ENCODE data around the gene OLFML1.

The OLFML1 gene

DNA sequence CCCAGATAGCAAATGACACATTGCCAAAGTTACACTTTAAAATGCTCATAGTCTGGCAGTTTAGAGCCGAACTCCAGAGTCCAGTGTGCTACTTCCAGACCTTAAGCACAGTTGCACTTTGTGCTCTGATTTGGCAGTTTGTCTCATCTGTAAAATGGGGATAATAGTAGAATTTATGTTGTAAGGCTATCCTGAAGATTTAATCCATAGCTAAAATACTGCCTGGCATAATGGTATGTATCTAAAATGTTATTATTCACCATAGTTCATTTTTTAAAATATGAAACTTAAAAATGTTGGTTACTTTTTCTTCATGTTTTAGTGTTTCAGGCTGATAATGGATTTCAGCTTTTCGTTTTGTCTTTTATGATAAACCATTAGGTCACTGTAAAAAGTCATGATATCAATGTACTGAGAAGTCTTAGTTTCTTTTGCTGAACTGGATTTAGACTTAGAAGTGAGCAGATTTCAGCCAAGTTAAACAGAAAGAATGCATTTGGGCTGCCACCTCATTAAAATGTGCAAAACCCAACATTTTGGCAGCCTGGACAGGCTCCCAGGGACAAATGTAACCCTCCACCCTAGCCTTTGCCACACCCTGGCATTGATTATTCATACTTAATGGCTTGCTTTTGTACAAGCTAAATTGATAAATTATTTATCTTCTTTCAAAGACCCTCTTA, 933 bp downstream of the OLFML1 start:
- in situ Hi-C loops (cut with MboI; ENCODE audit: low sequenced_read_pairs, unreplicated experiment), result no loop called here
- TF ChIP-seq, protein P1, sequence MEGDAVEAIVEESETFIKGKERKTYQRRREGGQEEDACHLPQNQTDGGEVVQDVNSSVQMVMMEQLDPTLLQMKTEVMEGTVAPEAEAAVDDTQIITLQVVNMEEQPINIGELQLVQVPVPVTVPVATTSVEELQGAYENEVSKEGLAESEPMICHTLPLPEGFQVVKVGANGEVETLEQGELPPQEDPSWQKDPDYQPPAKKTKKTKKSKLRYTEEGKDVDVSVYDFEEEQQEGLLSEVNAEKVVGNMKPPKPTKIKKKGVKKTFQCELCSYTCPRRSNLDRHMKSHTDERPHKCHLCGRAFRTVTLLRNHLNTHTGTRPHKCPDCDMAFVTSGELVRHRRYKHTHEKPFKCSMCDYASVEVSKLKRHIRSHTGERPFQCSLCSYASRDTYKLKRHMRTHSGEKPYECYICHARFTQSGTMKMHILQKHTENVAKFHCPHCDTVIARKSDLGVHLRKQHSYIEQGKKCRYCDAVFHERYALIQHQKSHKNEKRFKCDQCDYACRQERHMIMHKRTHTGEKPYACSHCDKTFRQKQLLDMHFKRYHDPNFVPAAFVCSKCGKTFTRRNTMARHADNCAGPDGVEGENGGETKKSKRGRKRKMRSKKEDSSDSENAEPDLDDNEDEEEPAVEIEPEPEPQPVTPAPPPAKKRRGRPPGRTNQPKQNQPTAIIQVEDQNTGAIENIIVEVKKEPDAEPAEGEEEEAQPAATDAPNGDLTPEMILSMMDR (IDR thresholded peaks at IDR 0.05; ENCODE audit: borderline replicate concordance, control extremely low read depth, extremely low read depth, insufficient read depth, missing control alignments), result no peak
- no peak for DNase-seq (ENCODE audit: low spot score)

DNA sequence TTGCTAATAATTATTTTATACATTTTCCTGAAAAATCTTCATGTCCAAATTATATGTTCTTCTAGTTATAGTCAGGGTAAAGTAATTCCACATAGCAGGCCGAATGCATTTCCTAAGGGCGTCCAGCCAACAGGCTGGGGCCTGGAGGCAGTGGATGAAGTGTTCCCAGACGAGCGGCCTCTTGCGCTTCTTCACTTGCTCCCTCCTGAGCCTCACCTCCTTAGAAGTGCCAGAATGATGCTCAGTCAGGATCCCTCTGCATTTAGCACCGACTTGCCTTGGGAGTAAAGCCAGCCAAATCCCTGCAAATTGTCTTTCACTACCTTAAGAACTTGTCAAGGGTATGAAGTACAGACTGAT, 1.5 kb downstream of the OLFML1 start:
- in situ Hi-C loops (cut with MboI; ENCODE audit: low sequenced_read_pairs, unreplicated experiment), result no loop called here
- no peak for DNase-seq (ENCODE audit: low spot score)
- TF ChIP-seq, protein P1 (IDR thresholded peaks at IDR 0.05; ENCODE audit: borderline replicate concordance, control extremely low read depth, extremely low read depth, insufficient read depth, missing control alignments), result no peak

DNA sequence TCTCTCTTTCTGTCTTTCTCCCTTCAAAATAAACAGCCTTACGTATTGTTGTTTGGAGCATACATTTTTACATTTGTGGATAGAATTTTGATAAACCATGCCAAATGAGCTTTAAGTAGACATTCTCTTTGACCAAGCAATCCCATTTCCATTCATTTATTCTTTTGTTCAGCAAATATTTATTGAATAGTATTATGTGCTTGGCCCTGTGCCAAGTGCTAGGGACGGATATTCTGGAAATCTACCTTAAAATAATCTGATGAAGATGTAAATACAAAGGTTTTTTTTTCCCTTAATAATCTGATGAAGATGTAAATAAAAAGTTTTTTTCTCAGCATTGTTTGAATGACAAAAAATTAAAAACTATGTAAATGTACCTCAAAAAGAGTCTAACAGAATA, 2.1 kb downstream of the OLFML1 start:
- in situ Hi-C loops (cut with MboI; ENCODE audit: low sequenced_read_pairs, unreplicated experiment), result no loop called here
- TF ChIP-seq, protein P1 (IDR thresholded peaks at IDR 0.05; ENCODE audit: borderline replicate concordance, control extremely low read depth, extremely low read depth, insufficient read depth, missing control alignments), result no peak
- DNase-seq (ENCODE audit: low spot score), result no peak

DNA sequence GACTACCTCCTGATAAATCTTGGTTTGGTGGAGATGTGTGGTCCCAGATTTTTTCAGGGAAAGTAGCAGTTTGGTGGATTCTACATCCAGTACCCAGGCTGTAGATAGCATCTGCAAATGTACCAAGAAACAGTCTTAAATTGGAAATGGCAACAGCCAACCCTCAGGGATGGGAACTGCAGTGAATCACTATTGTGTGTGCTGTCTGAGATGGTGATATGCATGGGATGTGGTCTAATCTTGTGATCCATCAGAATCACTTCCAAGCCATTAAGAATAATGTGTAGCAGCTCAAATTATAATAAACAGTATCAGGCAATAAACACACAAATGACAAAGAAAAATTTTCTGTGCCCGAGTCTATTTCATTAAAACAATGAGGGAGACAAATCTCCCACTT, 3.4 kb downstream of the OLFML1 start:
- TF ChIP-seq, protein P1 (IDR thresholded peaks at IDR 0.05; ENCODE audit: borderline replicate concordance, control extremely low read depth, extremely low read depth, insufficient read depth, missing control alignments), result no peak
- in situ Hi-C loops (cut with MboI; ENCODE audit: low sequenced_read_pairs, unreplicated experiment), result no loop called here
- no peak for DNase-seq (ENCODE audit: low spot score)

DNA sequence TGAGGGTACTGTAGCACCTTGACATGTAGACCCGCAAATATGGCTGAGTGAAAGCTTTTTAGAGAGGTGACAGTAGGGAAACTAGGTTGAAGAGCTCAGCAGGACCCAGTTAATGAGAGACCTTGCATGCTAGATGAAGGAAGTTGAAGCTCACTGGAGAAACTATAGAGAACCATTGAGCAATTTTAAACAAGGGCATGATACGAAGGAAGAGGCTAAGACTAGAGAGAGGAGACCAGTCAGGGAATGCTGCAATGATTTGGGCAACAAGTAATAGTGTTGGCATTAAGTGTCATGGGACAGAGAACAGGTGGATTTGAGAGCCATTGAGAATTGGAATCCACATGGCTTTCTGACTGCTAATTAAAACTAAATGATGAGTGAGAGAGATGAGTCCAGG, 4.1 kb downstream of the OLFML1 start:
- in situ Hi-C loops (cut with MboI; ENCODE audit: low sequenced_read_pairs, unreplicated experiment), result no loop called here
- DNase-seq (ENCODE audit: low spot score), result no peak
- TF ChIP-seq, protein P1 (IDR thresholded peaks at IDR 0.05; ENCODE audit: borderline replicate concordance, control extremely low read depth, extremely low read depth, insufficient read depth, missing control alignments), result no peak

DNA sequence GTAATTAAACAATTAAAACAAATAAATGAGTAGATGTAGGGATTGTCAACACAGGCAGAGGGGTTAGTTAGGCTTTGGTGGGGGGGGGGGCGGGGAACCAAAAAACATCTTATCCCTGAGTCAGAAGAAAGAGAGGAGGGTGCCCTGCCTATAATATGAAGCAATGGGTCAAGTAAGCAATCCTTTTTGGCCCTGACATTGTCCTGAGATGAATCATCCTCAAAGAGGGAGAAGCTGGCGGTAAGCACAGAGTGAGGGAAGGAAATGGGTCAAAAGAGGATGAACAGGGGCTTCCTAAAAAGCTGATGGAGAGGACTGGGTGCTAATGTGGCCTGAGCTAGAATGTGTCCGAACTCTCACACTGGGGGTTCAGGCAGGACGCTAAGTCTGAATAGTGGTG, 4.7 kb downstream of the OLFML1 start:
- DNase-seq (ENCODE audit: low spot score), result no peak
- TF ChIP-seq, protein P1 (IDR thresholded peaks at IDR 0.05; ENCODE audit: borderline replicate concordance, control extremely low read depth, extremely low read depth, insufficient read depth, missing control alignments), result no peak
- in situ Hi-C loops (cut with MboI; ENCODE audit: low sequenced_read_pairs, unreplicated experiment), result no loop called here

All from GM13976 (cell line).